WTC11 (cell line): ENCODE measurements around the gene ALKBH4.

Experiments used
- JUN ChIP-seq: sonication (generic); formaldehyde crosslinking; IDR thresholded peaks from 2 replicates; pipeline ENCODE4 v1.8.0; 2023; ENCODE audit warnings: mild to moderate bottlenecking, missing genetic modification reagents
- ZNF121 ChIP-seq: sonication (generic); formaldehyde crosslinking; IDR thresholded peaks from 2 replicates; pipeline ENCODE4 v1.8.0; 2023; ENCODE audit warnings: missing genetic modification reagents
- TF ChIP-seq, protein P1 (sequence below): fragments of 200-600 bp; IDR thresholded peaks from 2 replicates; pipeline ENCODE4 v1.8.0; 2022; ENCODE audit warnings: antibody characterized with exemption
- TF ChIP-seq, protein P2 (sequence below): sonication (generic); formaldehyde crosslinking; IDR thresholded peaks from 2 replicates; pipeline ENCODE4 v1.8.1; 2023; ENCODE audit warnings: mild to moderate bottlenecking, missing genetic modification reagents

DNA sequence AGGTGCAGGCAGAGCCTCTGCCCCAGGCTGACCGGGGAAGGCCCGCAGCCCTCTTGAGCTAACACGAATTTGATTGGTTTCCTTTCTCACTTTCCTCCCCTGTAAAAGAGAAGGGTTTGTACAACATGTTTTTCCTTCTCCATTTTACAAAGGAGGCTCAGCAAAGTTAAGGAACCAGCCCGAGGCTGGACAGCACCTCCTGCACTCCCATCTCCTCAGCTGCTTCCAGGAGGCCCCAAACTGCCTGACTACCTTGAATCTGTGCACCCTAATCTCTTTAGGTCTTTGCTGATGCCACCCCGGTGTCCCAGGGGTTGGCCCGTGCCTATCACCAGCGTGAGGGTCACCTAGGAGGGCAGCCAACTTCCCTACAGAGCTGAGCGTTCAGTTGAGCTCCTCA, 4.2 kb downstream of the ALKBH4 start:
- TF ChIP-seq, protein P1, sequence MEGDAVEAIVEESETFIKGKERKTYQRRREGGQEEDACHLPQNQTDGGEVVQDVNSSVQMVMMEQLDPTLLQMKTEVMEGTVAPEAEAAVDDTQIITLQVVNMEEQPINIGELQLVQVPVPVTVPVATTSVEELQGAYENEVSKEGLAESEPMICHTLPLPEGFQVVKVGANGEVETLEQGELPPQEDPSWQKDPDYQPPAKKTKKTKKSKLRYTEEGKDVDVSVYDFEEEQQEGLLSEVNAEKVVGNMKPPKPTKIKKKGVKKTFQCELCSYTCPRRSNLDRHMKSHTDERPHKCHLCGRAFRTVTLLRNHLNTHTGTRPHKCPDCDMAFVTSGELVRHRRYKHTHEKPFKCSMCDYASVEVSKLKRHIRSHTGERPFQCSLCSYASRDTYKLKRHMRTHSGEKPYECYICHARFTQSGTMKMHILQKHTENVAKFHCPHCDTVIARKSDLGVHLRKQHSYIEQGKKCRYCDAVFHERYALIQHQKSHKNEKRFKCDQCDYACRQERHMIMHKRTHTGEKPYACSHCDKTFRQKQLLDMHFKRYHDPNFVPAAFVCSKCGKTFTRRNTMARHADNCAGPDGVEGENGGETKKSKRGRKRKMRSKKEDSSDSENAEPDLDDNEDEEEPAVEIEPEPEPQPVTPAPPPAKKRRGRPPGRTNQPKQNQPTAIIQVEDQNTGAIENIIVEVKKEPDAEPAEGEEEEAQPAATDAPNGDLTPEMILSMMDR = no peak
- TF ChIP-seq ZNF121 (no peak), JUN (CRISPR knock-in tag) (no peak)
- TF ChIP-seq, protein P2, sequence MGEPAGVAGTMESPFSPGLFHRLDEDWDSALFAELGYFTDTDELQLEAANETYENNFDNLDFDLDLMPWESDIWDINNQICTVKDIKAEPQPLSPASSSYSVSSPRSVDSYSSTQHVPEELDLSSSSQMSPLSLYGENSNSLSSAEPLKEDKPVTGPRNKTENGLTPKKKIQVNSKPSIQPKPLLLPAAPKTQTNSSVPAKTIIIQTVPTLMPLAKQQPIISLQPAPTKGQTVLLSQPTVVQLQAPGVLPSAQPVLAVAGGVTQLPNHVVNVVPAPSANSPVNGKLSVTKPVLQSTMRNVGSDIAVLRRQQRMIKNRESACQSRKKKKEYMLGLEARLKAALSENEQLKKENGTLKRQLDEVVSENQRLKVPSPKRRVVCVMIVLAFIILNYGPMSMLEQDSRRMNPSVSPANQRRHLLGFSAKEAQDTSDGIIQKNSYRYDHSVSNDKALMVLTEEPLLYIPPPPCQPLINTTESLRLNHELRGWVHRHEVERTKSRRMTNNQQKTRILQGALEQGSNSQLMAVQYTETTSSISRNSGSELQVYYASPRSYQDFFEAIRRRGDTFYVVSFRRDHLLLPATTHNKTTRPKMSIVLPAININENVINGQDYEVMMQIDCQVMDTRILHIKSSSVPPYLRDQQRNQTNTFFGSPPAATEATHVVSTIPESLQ (CRISPR knock-in tag) = no peak
